Measurements from ENCODE around the gene MAP3K5.

Gene MAP3K5

DNA sequence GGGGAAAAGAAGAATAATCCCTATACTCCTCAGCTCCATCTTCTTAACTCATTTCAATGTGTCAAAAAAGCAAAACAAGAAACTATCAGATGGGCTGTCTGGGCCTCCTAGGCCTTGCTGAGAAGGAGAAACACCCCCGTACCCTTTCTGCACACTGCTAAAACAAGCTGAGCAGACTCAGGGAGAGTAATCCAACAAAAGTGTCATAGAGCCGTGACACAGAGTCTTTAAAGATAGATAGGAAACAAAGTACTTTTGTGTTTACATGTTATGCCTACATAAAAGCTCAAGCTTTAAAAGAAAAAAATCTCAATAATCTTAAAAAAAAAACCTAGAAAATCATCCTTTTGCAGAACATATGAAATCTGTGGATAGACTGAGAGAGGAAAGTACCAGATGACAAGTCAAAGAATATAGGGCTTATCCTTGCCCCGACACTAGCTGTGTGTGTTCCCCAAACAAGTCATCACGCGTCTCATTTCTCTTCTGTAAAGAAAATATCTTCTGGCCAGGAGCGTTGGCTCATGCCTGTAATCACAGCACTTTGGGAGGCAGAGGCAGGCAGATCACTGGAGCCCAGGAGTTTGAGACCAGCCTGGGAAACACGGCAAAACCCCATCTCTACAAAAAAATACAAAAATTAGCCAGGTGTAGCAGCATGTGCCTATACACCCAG lies 81.3 kb downstream of the MAP3K5 start:
- TF ChIP-seq POLR2AphosphoS5 (IDR thresholded peaks at IDR 0.05; ENCODE audit: low read depth, low read length) (no peak), SIN3A (IDR thresholded peaks at IDR 0.05; ENCODE audit: borderline replicate concordance, insufficient read depth, low read length) (no peak), FOXP2 (optimal IDR thresholded peaks at IDR 0.05; ENCODE audit: borderline replicate concordance, extremely low read depth, extremely low read length, insufficient read depth) (no peak), TAF1 (IDR thresholded peaks at IDR 0.05; ENCODE audit: borderline replicate concordance, insufficient read depth, low read length) (no peak)
- TF ChIP-seq, protein P1, sequence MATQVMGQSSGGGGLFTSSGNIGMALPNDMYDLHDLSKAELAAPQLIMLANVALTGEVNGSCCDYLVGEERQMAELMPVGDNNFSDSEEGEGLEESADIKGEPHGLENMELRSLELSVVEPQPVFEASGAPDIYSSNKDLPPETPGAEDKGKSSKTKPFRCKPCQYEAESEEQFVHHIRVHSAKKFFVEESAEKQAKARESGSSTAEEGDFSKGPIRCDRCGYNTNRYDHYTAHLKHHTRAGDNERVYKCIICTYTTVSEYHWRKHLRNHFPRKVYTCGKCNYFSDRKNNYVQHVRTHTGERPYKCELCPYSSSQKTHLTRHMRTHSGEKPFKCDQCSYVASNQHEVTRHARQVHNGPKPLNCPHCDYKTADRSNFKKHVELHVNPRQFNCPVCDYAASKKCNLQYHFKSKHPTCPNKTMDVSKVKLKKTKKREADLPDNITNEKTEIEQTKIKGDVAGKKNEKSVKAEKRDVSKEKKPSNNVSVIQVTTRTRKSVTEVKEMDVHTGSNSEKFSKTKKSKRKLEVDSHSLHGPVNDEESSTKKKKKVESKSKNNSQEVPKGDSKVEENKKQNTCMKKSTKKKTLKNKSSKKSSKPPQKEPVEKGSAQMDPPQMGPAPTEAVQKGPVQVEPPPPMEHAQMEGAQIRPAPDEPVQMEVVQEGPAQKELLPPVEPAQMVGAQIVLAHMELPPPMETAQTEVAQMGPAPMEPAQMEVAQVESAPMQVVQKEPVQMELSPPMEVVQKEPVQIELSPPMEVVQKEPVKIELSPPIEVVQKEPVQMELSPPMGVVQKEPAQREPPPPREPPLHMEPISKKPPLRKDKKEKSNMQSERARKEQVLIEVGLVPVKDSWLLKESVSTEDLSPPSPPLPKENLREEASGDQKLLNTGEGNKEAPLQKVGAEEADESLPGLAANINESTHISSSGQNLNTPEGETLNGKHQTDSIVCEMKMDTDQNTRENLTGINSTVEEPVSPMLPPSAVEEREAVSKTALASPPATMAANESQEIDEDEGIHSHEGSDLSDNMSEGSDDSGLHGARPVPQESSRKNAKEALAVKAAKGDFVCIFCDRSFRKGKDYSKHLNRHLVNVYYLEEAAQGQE (IDR thresholded peaks at IDR 0.05; ENCODE audit: insufficient read depth in 1 of 2, low read depth in 2 of 2, low read length in 2 of 2) = no peak

DNA sequence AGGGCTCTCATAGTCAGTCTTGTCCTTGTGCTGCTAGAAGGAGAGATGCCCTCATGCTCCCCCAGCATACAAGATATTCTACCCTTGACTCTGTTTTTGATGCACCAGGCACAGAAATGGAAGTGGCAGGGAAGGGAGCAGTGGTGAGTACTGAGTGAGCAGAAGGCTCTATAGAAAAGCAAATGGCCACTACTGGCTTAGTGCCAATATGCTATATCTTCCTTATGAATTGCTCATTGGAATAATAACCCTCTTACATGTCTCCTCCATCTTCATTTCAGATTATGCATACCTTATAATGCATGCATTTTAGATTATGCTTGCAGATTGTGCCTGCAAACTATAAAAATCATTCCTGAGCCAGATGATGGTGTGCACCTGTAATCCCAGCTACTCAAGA lies 82.8 kb downstream of the MAP3K5 start:
- TF ChIP-seq POLR2AphosphoS5 (IDR thresholded peaks at IDR 0.05; ENCODE audit: low read depth, low read length) = no peak
- TF ChIP-seq SIN3A (IDR thresholded peaks at IDR 0.05; ENCODE audit: borderline replicate concordance, insufficient read depth, low read length) = no peak
- TF ChIP-seq, protein P1 (IDR thresholded peaks at IDR 0.05; ENCODE audit: insufficient read depth in 1 of 2, low read depth in 2 of 2, low read length in 2 of 2) = no peak
- TF ChIP-seq FOXP2 (optimal IDR thresholded peaks at IDR 0.05; ENCODE audit: borderline replicate concordance, extremely low read depth, extremely low read length, insufficient read depth) = no peak
- no peak for TF ChIP-seq TAF1 (IDR thresholded peaks at IDR 0.05; ENCODE audit: borderline replicate concordance, insufficient read depth, low read length)

DNA sequence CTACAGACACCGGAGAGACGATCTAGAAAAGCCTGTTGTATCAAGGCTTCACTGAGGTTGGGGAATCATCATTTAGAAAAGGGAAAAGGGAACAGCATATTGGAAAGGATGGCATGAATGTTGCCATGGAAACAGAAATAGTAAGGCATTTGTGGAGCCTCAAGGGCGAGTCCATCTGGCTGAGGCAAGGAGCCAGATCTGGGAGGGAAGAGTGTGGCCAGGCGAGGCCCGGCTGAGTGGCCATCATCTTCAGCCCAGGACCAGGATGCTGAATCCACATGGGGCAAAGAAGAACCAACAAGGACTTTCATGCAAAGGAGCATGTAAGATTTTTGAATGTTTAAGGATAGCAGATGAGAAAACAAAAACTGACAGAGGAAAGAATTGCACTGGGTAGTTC lies 85.8 kb downstream of the MAP3K5 start:
- TF ChIP-seq FOXP2 (optimal IDR thresholded peaks at IDR 0.05; ENCODE audit: borderline replicate concordance, extremely low read depth, extremely low read length, insufficient read depth) (no peak), TAF1 (IDR thresholded peaks at IDR 0.05; ENCODE audit: borderline replicate concordance, insufficient read depth, low read length) (no peak), SIN3A (IDR thresholded peaks at IDR 0.05; ENCODE audit: borderline replicate concordance, insufficient read depth, low read length) (no peak), POLR2AphosphoS5 (IDR thresholded peaks at IDR 0.05; ENCODE audit: low read depth, low read length) (no peak)
- TF ChIP-seq, protein P1 (IDR thresholded peaks at IDR 0.05; ENCODE audit: insufficient read depth in 1 of 2, low read depth in 2 of 2, low read length in 2 of 2) = no peak

DNA sequence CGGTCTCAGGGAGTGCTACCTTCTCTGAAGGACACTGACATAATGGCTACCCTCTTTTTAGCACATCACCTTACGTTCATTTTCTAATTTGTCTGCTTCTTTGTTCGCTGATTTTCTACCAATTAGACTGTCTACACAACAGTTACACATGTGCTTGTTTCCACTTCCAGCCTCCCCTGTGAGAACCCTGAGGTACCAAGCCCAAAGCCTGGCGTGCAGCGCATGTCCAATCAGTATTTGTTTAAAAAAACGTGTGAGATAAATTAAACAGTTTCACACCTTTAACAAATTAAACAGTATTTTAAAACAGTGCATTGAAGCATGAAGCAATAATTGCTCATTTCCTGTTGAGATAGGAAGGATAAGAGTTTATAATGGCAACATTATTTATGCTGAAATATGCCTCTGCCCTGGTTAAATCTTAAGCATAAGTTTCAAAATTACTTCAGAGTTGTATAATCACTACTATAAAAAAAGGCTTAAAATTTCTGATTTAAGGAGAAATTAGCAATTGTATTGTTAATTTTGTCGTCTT lies 88.9 kb downstream of the MAP3K5 start:
- no peak for TF ChIP-seq FOXP2 (optimal IDR thresholded peaks at IDR 0.05; ENCODE audit: borderline replicate concordance, extremely low read depth, extremely low read length, insufficient read depth)
- no peak for TF ChIP-seq TAF1 (IDR thresholded peaks at IDR 0.05; ENCODE audit: borderline replicate concordance, insufficient read depth, low read length)
- TF ChIP-seq SIN3A (IDR thresholded peaks at IDR 0.05; ENCODE audit: borderline replicate concordance, insufficient read depth, low read length) = no peak
- TF ChIP-seq, protein P1 (IDR thresholded peaks at IDR 0.05; ENCODE audit: insufficient read depth in 1 of 2, low read depth in 2 of 2, low read length in 2 of 2) = no peak
- no peak for TF ChIP-seq POLR2AphosphoS5 (IDR thresholded peaks at IDR 0.05; ENCODE audit: low read depth, low read length)
